ENCODE data around the gene LGALS9B.
"Not testable (repeated sequence)": the region's sequence is repeated elsewhere in the genome, so short reads cannot be mapped to it uniquely, and the experiment has no call there.

LGALS9B gene

DNA sequence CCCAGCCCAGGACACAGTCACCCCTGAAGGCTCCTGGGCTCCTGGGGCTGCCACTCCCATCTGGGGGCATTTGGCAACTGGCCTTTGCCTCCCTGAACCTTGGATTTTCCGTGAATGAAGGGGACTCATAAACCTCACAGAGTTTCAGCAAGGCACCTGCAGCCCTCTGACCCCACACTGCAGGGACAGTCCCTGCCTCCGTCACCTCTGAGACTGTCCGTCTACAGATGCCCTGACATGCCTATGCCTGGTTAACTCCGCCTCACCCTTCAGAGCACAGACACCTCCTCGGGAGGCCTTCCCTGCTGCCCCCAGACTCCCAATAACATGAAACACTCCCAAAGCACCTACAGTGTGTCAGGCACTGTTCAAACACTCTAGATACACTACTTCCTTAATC, 786 bp downstream of the LGALS9B start:
- not testable (repeated sequence) for DNase-seq

DNA sequence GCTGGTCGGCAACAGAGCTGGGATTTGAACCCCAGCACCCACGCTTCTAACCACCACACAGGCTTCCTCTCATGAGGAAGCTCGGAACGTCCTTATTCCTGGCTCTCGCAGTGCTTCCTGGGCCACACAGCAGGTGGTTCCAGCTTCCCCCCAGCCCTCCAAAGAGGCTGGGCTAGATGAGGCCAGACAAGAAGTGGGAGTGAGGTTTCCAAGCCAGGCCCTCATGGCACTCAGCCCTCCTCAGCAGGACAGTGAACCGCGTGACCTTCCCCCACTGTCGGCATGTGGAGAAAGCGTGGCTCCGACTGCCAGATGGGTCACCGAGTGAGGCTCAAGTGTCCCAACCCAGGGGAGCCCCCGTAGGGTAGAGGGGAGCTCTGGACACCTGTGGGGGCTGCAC, 1.8 kb downstream of the LGALS9B start:
- DNase-seq = not testable (repeated sequence)

DNA sequence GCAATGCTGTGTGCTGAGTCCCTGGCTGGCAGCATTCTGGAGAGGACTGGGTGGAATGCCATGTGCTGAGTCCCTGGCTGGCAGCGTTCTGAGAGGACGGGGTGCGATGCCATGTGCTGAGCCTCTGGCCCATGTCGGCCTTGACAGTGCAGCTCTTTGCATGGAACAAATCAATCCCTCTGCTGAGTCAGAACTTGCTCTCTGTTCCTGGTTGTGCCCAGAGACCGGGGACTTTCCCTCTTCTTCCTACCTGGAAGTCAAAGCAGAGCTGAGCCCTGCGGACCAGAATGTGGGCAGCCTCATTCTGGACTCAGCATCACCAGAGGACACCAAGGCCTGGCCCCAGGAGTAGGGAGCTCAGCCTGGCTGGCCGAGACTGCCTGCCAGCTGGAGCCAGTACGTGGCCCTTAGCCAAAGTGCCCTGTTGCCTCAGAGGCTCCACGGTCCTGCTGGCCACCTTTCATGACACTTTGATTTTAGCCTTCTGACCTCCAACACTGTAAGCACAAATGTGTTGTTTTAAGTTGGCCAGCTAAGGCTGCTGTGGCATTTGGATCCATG, 2.4 kb downstream of the LGALS9B start:
- DNase-seq = not testable (repeated sequence)

DNA sequence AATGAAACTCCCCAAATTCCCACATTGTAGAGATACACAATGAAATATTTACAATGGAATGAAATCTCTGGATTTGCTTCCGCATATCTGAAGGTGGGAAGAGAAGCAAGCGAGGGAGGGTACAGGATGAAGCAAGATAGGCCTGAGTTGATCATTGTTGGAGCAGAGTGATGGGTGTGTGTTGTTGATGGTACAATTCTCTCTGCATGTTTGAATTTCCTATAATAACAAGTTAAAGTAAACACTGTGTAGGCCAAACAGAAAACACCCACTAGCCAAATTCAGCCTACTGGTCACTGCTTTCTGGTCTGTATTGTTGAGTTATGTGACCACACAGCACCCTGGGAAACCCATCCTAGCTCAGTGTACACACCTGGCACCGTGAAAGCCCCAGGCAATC, 5.2 kb downstream of the LGALS9B start:
- not testable (repeated sequence) for DNase-seq

DNA sequence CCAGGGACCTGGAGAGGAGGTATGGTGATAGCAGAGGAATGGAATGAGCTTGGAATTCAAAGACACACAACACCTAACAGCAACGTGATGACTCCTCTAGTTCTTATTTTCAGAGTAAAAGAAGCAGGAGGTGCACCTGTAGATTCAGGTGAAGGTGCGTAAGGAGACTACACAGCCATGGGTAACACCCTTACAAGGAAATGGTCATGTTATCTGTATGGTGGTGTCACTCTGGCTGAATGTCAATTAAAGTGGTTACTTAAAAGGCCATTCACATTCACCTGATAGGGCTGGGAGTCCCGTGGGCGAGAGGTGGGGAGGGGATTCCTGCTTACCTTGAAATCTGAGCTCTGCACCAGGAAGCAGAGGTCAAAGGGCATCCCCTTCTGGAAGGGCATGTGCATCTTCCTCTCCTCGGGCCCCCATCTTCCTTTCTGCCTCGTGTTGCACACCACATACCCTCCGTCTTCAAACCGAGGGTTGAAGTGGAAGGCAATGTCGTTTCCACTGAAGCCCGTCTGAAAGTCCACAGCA, 9.4 kb downstream of the LGALS9B start:
- DNase-seq = not testable (repeated sequence)

DNA sequence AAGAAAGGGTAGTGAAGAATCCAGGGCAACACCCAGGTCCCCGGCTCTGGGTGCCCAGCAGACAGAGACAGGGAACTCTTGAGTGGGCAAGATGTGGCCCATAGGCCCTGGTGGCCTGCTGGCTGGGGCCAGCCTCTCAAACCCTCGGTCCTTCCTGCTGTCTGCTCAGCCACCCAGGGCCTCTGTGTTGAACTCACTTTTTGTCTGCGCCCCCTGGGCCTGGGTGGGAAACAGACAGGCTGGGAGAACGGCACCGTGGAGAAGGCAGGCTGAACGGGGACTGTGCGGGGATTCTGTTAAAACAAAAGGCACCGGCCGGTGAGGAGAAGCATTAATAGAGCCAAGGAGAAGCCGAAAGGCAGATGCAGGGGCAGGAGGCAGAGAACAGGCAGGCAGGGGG, 12.2 kb downstream of the LGALS9B start:
- DNase-seq = not testable (repeated sequence)

DNA sequence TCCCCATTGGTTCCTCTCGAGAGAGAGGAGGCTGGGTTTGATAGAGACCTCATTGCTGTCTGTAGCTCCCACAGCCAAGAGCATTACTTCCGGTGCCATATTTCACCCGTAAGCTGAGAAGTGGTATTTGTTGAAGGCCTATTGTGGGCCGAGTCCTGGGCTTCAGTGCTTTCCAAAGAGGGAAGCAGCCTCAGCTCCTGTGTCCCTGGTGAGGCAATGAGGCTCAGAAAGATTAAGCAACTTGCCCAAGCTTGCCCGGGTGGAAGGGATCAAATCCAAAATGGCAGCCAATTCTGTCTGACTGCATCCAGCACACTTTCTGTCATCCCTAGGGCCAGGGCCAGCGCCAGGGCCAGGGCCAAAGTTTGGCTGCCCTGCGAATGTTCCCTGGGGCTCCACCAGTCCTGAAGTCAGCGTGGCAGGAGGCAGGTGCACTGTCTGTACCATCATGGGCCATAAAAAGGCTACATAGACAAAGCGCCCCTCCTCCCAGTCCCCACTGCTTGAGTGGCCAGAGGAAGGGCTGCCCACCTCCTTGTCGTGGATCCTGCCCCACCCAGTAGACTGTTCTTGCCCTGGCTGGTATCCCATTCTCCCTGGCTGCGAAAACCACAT, 13.4 kb downstream of the LGALS9B start:
- not testable (repeated sequence) for DNase-seq

DNA sequence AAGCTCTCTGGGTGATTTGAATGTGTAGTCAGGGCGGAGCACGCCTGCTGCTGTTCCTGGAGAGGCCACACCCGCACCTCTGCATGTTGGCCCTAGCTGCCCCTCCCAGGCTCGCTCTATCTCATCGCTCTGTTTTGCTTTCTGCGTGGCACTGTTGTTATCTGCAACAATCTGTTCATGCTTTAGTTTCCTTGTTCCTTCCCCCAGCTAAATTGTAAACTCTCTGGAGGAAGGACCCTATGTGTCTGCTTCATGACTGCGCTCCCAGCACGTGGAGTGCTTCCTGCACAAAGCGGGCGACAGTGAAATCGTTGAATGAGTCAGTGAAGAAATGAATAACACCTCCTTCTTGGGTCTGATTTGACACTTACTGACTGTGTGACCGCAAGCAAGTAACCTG, 16.5 kb downstream of the LGALS9B start:
- not testable (repeated sequence) for DNase-seq

DNA sequence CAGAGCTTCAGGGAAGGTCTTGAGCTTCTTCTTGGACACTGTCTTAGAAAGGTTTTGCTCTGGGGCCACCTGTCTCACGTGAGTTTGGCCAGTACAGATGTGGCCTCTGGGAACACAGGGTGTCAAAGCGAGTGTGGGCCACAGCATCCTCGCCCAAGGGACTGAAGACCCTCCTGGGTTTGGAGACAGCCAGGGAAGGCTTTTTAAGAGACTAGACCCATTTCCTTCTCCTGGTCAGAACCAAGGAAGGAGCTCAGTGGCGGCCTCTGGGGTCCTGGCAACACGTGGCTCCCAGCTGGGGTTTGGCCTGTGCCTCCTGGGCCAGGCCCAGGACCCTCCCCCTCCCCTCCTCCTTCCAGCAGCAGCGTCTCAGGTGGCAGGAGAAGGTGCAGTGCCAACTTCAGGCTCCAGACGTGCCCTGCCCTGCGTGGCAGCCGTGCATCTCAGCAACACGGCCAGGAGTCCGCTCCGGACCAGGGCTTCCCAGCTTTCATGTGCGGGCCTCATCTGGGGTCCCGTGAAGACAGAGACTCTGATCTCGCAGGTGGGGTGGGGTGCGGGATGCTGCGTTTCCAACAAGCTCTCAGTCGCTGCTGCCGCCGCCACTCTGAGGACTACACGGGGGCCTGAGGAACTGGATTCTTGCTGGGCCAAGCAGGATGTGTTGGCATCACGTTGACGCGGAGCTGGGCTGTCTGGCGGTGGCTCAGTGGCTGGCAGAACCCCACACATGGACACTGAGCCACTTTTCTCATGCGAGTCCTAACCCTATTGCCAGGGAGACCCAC, 19.6 kb downstream of the LGALS9B start:
- not testable (repeated sequence) for DNase-seq

DNA sequence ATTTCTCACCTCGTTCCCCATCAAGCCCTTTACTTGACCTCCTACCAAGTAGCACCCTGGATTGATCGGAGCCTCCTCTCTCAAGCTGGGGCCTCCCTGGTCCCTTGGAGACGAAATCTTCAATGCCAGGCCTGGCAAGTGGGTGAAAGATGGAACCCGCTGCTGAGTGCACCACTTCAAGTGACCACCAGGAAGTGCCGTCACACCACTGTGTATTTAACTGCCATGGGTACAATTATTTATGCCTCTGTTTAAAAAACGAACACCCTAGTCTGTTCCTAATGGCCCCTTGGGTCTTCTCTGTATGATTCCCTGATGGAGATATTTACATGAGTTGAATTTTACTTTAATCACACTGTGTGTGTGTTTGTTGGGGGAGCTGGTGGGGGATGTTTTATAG, 20.4 kb downstream of the LGALS9B start:
- DNase-seq = not testable (repeated sequence)

DNA sequence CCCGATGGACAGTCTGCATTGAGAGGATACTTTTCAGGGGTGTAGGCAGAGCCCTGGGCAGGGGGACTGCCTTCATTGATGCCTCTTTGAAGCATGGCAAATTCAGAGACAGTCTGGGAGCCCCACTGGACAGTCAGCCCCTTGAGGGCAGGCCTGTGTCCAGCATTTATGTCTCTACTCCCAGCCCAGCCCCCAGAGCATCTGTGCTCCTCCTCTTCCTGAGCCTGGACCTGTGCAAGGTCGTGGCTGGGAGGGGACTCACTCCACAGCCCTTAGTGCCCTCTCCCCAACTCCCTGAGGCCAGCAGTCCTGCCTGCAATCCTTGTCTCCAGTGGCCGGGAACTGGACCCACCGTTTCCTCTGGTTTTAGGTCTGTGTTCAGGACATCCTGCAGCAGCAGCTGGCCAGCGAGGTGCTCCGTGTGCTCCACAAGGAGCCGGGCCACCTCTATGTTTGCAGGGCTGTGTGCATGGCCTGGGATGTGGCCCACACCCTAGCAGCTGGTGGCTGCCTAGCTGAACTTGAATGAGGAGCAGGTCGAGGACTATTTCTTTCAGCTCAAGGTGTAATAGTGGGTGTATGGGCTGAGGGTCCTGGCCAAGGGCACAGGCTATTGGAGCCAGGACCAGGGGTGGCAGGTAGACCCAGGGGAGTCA, 22.6 kb downstream of the LGALS9B start:
- DNase-seq = not testable (repeated sequence)

DNA sequence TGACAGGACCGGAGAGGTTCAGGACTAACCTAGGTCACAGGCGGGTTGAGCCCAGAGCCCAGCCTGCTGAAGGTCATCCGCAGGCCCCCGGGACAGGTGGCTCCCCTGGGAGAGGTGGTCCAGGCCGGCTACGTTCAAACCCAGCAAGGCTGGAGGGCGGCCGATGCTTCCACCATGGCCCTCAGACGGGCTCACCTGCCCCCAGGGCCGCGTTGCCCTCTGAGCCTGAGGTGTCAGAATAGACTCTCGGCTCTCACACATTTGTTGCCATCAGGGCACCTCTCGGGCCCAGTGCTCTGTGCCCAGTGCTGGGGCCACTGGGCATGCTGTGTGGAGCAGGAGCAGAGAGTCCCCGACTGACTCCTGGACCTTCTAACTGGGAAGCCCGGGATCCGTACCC, 23.2 kb downstream of the LGALS9B start:
- not testable (repeated sequence) for DNase-seq

DNA sequence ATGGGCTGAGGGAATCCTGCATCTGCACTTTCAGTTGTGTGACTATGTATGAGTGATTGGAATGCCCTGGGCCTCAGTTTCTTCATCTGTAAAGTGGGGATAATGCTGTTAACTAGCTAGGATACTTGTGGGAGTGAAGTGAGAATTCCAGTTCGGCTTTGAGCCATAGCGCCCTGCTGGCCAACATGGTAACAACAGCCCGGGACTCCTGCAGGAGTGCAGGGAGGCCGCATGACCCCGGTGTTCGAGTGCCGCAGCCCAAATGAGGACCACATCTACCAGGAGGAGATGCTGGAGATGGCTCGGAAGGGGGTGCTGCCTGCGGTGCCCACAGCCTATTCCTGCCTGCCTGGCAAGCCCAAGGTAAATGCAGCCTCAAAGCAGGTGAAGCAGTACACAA, 23.7 kb downstream of the LGALS9B start:
- DNase-seq = not testable (repeated sequence)

DNA sequence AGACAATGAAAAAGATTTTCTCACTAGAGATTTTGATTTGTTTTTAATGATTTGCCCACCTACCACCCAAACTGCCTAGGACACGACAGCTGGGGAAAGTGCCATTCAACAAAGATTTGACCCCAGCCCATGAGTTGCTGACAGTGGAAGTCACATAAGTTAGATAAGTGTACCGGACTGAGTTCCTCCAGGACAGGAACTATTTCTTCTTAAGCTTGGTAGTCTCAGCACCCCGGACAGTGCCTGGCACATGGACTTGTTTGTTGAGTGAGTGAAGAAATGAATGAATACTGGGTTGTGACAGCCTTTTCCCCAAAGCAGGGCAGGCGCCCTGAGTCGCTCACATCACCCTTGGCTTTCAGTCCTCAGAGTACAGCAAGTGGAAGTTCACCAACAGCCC, 26.7 kb downstream of the LGALS9B start:
- DNase-seq = not testable (repeated sequence)

DNA sequence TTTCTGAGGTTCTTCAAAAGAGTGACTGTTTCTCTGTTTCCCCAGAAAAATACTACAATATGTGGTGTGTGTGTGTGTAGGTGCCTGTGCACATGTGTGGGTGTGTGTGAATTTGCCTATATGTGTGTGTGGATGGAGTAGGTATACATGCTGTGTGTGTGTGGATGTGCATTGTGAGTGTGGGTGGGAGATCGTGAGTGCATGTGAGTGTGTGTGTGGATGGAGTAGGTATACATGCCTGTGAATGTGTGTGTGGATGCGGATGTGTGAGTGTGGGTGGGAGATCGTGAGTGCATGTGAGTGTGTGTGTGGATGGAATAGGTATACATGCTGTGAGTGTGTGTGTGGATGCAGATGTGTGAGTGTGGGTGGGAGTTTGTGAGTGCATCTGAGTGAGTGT, 32.2 kb downstream of the LGALS9B start:
- not testable (repeated sequence) for DNase-seq

DNA sequence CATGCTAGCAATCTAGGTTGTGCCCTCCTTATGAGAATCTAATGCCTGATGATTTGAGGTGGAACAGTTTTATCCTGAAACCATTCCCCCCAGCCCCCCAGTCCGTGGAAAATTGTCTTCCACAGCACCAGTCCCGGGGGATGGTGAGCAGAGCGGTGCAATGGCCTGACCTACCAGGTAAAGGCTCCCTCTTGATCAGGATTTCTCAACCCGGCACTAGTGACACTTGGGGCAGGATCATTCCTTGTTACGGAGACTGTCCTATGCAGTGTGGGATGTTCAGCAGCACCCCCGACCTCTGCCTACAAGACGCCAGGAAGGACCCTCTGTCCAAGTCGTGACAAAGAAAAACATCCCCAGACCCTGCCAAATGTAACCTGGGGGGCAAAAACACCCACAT, 34.0 kb downstream of the LGALS9B start:
- DNase-seq = not testable (repeated sequence)

DNA sequence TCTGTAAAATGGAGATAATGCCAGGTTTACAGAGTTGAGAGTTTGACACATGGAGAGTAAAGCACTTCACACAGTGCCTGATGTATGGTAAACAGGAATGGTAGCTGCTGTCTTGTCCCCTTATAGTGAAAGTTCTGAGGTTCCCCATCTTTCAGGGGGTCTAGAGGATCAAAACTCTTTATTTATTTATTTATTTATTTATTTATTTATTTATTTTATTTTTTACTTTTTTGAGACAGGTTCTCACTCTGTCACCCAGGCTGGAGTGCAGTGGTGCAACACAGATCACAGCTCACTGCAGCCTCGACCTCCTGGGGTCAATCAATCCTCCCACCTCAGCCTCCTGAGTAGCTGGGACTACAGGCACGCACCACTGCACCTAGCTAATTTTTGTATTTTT, 40.1 kb downstream of the LGALS9B start:
- DNase-seq = not testable (repeated sequence)

DNA sequence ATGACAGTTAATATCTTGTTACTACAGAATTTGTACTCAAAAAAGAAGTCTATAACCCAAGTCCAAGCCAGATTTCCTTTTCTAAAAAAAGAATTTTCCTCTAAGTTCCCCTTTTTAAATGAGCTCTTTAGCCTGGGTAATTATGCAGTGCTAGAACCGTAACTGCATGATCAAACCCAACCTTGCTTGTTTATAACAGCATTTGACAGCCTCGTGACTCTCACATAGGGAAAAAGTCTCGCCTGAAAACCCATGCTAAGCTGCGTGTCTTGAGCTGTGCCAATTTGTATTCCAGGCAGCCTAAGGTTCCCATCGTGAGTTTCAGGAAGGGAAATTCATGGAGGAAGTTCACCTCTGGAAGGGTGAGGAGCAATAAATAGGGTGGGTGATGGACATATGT, 44.5 kb downstream of the LGALS9B start:
- not testable (repeated sequence) for DNase-seq

DNA sequence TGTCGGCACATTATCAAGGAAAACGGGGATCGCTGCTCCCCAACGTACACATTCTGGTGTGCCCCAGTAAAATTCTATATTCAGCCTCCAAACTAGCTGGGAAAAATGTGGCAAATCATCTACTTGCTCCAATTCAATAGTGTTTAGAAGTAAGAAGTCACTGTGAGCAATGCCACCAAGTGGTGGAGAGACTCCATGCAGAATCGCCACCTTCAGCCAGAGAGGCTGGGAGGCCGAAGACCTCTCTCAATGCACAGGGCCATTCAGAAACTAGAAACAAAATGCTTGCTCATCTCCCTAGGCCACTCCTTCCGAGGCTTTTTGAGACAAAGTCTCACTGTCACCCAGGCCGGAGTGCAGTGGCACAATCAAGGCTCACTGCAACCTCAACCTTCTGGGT, 48.5 kb downstream of the LGALS9B start:
- DNase-seq = not testable (repeated sequence)

DNA sequence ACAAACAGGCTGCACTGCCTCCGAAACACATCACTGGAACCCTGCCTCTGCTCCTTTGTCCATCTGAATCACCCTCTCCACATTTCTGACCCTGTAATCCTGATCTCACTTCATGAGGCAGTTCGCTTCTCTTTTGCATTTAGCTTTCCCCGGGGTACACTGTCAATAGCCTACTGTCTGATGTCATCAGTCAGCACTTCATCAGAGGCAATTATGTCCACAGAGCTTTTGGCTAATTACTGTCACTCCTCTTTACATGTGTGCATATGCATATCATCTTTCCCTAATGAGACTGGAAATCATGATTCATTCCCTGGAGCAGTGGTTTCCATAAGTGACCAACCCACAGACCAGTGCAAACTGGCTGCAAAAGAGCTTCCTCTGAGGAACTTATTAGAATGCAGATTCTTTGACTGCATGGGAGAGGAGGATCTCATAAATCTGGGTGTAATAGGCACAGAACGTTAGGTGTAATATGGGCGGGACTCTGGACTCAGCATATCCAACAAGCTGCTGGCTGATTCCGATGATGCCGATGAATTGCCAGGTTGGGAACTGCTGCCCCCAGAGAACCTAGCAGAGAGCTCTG, 49.8 kb downstream of the LGALS9B start:
- not testable (repeated sequence) for DNase-seq

DNA sequence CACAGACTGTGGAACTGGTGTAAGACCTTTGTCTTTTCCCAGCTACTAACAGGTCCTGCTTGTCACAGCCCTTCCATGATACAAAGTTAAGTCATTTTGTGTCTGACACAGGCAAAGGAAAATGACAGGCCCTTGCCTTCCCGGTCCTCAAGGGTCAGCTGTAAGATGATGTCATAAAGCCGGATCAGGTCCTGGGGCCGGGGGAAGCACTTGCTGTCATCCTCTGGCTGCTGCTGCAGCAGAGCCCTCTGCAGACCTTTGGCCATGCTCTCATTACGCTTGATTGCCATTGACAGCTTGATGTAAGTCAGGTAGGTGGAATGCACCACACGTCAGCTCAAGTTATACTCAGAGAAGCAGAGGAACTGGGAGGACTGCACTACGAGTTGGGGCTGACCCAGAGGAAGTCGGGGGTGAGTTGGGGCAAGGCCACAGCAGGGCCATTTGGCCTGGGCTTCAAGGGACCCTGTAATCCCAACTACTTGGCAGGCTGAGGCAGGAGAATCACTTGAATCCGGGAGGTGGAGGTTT, 50.9 kb downstream of the LGALS9B start:
- DNase-seq = not testable (repeated sequence)

DNA sequence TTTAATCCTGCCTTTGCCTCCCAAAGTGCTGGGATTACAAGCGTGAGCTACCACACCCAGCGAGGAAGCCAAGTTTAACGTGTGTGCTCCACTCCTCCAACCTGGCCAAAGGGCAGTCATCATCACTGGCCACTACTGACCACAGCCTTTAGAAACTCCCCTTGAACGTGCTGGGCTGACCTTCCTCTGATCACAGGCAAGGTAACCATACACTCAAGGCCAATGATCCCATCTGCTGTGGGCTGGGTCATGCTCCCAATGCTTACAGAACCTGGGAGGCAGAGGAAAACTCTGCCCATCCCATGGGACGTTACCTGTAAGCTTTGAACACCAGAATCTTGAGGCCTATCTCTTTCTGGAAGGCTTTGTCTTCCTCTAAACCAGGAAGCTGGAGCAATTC, 51.9 kb downstream of the LGALS9B start:
- not testable (repeated sequence) for DNase-seq
